ENCODE measurements around the gene DNAH9. TPM values are rescaled to one million over a fixed set of nuclear protein-coding genes. Genes with fewer than 3 reads are reported as not detected.

Gene DNAH9
- total RNA-seq, 1 experiment from 2014 or later = 0.22 TPM

DNA sequence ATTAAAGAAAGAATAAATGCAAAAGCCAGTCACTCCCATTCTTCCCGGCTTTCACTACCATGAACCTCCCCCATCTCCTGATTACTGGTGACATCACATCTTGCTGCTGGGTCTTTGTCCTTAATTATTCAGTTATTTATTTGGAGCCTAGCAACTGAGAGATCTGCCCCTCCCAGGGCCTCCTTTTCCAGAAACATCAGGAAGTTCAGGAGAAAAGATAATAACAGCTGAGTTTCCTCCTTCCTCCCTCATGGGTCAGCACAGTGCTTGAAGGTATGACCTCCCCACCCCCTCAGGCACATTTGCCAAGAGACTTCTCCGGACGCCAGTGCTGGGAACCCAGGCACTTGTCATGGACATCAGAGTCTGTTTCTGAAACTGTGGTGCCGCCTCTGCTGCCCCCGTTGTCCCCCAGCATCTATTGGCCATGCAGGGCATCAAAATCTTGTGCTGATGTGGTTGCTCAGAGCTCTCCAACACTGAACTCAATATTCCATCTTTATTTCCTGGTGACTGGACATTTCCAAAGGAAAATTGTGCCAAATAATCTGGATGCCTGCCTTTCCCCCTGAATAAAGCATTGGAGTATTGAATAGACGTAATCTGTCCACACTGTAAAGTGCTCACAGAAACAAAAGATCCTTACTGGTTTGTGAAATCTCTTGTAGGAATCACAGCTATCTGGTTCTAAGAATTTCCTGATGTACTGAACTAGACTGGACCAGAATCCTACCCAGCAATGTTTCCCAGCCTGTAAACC is 327.2 kb downstream of the DNAH9 start:
- no peak overlapping the region for H2BK5ac ChIP-seq (ENCODE audit: insufficient read length, low read length)
- no peak overlapping the region for H2BK15ac ChIP-seq (ENCODE audit: low read depth, low read length)
- no peak overlapping the region for H3K4ac ChIP-seq (ENCODE audit: low read depth, low read length)
- TF ChIP-seq, protein P1, sequence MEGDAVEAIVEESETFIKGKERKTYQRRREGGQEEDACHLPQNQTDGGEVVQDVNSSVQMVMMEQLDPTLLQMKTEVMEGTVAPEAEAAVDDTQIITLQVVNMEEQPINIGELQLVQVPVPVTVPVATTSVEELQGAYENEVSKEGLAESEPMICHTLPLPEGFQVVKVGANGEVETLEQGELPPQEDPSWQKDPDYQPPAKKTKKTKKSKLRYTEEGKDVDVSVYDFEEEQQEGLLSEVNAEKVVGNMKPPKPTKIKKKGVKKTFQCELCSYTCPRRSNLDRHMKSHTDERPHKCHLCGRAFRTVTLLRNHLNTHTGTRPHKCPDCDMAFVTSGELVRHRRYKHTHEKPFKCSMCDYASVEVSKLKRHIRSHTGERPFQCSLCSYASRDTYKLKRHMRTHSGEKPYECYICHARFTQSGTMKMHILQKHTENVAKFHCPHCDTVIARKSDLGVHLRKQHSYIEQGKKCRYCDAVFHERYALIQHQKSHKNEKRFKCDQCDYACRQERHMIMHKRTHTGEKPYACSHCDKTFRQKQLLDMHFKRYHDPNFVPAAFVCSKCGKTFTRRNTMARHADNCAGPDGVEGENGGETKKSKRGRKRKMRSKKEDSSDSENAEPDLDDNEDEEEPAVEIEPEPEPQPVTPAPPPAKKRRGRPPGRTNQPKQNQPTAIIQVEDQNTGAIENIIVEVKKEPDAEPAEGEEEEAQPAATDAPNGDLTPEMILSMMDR (conservative IDR thresholded peaks at IDR 0.05) = no peak
- no peak overlapping the region for H3K27ac ChIP-seq (ENCODE audit: insufficient read length, low read depth, low read length)
- no peaks in the 10 kb centered on the region for H3K23me2 ChIP-seq (ENCODE audit: insufficient read length, low read depth, low read length, poor library complexity, severe bottlenecking)
- H3K36me3 Mint-ChIP-seq (ENCODE audit: insufficient read depth in 1 of 3, low read depth in 3 of 3) = 0 out of 7 replicates have a peak, but pooled peaks cover 0 to 7% (median 0%) of the 10 kb centered on the region in 3 experiments
- H4K91ac ChIP-seq (ENCODE audit: insufficient read length, low read depth, low read length) = no peak overlapping the region
- H3K9me3 ChIP-seq (ENCODE audit: control insufficient read depth, low read depth, low read length) = no peaks in the 10 kb centered on the region
- no peak overlapping the region for H2BK12ac ChIP-seq (ENCODE audit: insufficient read length, low read depth, low read length)
- no peak overlapping the region for H4K8ac ChIP-seq (replicated peaks; ENCODE audit: insufficient read length, low read depth, low read length)
- H3K79me1 ChIP-seq (ENCODE audit: insufficient read depth, low read depth, low read length, poor library complexity, severe bottlenecking) = no peaks in the 10 kb centered on the region
- WGBS (ENCODE audit: extremely low coverage, insufficient read length, low lambda C conversion rate) = no CpG with 5 or more reads among the region's 6 CpGs
- H2BK20ac ChIP-seq (ENCODE audit: low read depth, low read length, poor library complexity, severe bottlenecking) = no peak overlapping the region
- H3K4me2 ChIP-seq (ENCODE audit: insufficient read depth, insufficient read length, low read length) = no peak overlapping the region
- H3K27me3 ChIP-seq (ENCODE audit: insufficient read depth, low read length) = no peaks in the 10 kb centered on the region
- no peaks in the 10 kb centered on the region; the same call in 1 of the 2 replicates for H3K4me1 ChIP-seq (ENCODE audit: insufficient read depth, low read length)
- H2BK120ac ChIP-seq (ENCODE audit: low read depth, low read length, poor library complexity, severe bottlenecking) = peak overlapping the region; percentile 25
- no peak overlapping the region for H2AK5ac ChIP-seq (ENCODE audit: insufficient read length, low read length)
- no peaks in the 10 kb centered on the region for H3K27me3 Mint-ChIP-seq (ENCODE audit: low read depth)
- H4K20me1 ChIP-seq (ENCODE audit: control insufficient read depth, insufficient read depth, insufficient read length) = no peaks in the 10 kb centered on the region
- DNase-seq = no peak
- no peak overlapping the region for H3K14ac ChIP-seq (ENCODE audit: insufficient read depth, low read length)
- H3K18ac ChIP-seq (ENCODE audit: insufficient read length, low read depth, low read length) = no peak overlapping the region
- no peak overlapping the region for H4K5ac ChIP-seq (ENCODE audit: insufficient read length, low read depth, low read length)
- H3K27ac Mint-ChIP-seq = no peak overlapping the region; a peak in 1 of 7 replicates
- no peak overlapping the region for H3T11ph ChIP-seq (ENCODE audit: low read length)
- no peaks in the 10 kb centered on the region for H3K79me2 ChIP-seq (ENCODE audit: insufficient read depth, low read length)
- no peak overlapping the region for H3K9ac ChIP-seq (ENCODE audit: extremely low read depth, insufficient read length, low read length)
- peaks cover 3 to 6% of the 10 kb centered on the region in 2 experiments; a peak in 2 of 5 replicates for H3K9me3 Mint-ChIP-seq
- H3K56ac ChIP-seq (ENCODE audit: insufficient read length, low read depth, low read length) = no peak overlapping the region
- H3K23ac ChIP-seq (ENCODE audit: insufficient read length, low read depth, low read length) = no peak overlapping the region
- H3K4me1 Mint-ChIP-seq = peaks cover 11 to 14% of the 10 kb centered on the region in 2 experiments
- H2AFZ ChIP-seq (ENCODE audit: low read length) = no peak overlapping the region
- no peak overlapping the region for H3K4me3 Mint-ChIP-seq
